Vagina (tissue), 2 donors: ENCODE measurements around the gene EXOC2.

Experiments
- CTCF ChIP-seq, 3 experiments: fragments of 450-650 bp in 2 of 3; fragments of 200-600 bp in 1 of 3; sonication (generic) in 1 of 3; IDR thresholded peaks; one replicate each; pipeline ENCODE4 v1.5.1; 2017 to 2019; ENCODE audit warnings: antibody characterized with exemption in 3 of 3, mild to moderate bottlenecking in 2 of 3, moderate library complexity in 2 of 3
- POLR2A ChIP-seq, 2 donors: fragments of 450-650 bp; IDR thresholded peaks; one replicate each; pipeline ENCODE4 v1.6.1; 2017; ENCODE audit warnings: antibody characterized with exemption in 2 of 2, mild to moderate bottlenecking in 2 of 2, moderate library complexity in 2 of 2
- POLR2AphosphoS5 ChIP-seq, 2 donors: sonication (generic); formaldehyde crosslinking; IDR thresholded peaks; one replicate each; pipeline ENCODE4 v1.9.0; 2017; ENCODE audit warnings: antibody characterized with exemption in 2 of 2, mild to moderate bottlenecking in 2 of 2, low read depth in 1 of 2; ENCODE audit not compliant: insufficient read depth in 1 of 2

GRCh38 chr6:710601-711571, 17.9 kb upstream of the EXOC2 start:
- TF ChIP-seq POLR2AphosphoS5 (IDR thresholded peaks at IDR 0.05; ENCODE audit: insufficient read depth in 1 of 2, low read depth in 1 of 2): peak in 1 of 2 donors; percentile 85
- TF ChIP-seq CTCF (IDR thresholded peaks at IDR 0.05): no peak
- peak in 1 of 2 donors; percentile 23 for TF ChIP-seq POLR2A (IDR thresholded peaks at IDR 0.05)
